Measurements from ENCODE around the gene YPEL1. TPM values are rescaled to one million over a fixed set of nuclear protein-coding genes. Genes with fewer than 3 reads are reported as not detected.
"Not testable (repeated sequence)": the region's sequence is repeated elsewhere in the genome, so short reads cannot be mapped to it uniquely, and the experiment has no call there.

Gene YPEL1
- total and polyA plus RNA-seq, 8 donors: 2.4 to 20.9 (median 18.3) TPM

DNA sequence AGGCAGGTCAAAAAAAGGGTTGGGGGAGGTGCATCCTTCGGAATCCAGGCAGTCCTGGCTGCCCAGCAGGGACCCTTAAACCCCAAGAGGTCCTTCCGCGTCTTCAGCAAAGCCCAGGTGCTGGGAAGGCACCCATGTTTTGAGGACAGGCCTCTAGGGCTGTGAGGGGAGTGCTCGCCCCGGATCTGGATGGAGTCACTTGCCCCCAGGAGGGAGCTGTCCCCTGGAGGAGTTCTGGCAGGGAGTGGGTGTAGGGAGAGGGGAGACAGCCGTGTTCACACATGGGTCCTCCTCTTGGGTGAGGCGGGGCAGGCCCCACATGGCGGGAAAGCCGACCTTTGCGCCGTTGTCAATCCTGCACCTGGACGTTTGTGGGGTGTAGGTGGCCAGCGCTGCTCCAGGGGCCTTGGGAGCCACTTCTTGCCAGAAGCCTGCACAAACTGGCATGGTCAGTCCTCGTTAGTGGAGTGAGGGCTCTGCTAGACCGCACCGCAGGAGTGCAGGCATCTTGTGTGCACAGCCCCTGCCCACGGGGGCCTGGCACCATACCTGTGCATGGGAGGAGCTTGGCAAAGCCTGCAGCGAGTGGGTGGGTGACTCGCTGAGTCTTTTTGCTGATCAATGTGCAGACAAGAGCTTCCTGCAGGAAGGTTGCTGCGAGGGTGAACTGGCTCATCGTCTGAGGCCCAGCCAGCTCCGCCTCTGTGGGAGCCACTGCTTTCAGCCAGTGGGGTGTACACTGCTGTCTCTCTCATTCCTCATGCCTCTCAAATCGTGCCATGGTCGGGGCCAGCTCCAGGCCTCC lies 53.8 kb downstream of the YPEL1 start:
- no peaks in the 10 kb centered on the region for H3K4me1 ChIP-seq
- no peak overlapping the region for H3K27ac ChIP-seq
- H3K4me3 ChIP-seq: no peak overlapping the region
- intact Hi-C loops (cut with DNase I): no loop called here
- TF ChIP-seq, protein P1, sequence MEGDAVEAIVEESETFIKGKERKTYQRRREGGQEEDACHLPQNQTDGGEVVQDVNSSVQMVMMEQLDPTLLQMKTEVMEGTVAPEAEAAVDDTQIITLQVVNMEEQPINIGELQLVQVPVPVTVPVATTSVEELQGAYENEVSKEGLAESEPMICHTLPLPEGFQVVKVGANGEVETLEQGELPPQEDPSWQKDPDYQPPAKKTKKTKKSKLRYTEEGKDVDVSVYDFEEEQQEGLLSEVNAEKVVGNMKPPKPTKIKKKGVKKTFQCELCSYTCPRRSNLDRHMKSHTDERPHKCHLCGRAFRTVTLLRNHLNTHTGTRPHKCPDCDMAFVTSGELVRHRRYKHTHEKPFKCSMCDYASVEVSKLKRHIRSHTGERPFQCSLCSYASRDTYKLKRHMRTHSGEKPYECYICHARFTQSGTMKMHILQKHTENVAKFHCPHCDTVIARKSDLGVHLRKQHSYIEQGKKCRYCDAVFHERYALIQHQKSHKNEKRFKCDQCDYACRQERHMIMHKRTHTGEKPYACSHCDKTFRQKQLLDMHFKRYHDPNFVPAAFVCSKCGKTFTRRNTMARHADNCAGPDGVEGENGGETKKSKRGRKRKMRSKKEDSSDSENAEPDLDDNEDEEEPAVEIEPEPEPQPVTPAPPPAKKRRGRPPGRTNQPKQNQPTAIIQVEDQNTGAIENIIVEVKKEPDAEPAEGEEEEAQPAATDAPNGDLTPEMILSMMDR (IDR thresholded peaks at IDR 0.05): no peak
- H3K36me3 ChIP-seq: peaks cover 0 to 76% of the 10 kb centered on the region in 2 donors
- H3K27me3 ChIP-seq: no peaks in the 10 kb centered on the region
- DNase-seq: peak in 1 of 4 donors; percentile 61
- no peaks in the 10 kb centered on the region for H3K9me3 ChIP-seq
- no peak for ATAC-seq

DNA sequence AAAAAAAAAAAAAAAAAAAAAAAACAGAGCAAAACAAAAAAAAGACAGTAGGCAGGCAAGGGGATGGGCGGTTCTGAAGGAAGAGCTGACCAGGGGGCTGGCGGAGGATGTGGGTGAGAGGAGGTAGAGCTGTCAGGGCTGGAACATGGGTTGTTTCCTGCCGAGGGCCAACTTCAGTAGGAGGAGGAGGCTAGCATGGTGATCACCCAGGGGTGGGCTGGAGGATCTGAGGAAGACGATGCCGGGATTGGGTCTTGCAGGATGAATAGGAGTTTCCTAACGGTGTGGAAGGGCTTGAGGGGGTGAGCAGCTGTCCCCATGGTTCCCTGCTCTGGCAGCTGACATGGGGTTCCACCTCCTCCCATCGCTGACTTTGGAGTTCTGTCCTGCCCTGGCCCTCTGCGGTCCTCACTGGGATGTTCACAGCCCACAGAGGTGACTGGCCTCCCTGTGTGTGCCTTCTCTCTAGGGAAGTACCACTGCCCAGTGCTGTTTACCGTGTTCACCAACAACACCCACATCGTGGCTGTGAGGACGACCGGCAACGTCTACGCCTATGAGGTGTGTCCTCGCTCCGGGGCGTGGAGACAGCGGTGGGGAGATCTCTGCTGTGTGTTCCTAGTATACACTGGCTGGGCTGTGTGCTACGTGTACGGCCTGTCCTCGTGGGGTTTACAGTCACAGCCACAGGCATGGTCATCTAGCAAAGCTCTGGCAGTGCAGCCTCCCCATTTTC lies 54.6 kb downstream of the YPEL1 start:
- TF ChIP-seq, protein P1 (IDR thresholded peaks at IDR 0.05): no peak
- DNase-seq (peak in 1 of 4 donors; percentile 62), ATAC-seq (no peak)
- H3K9me3 ChIP-seq: no peaks in the 10 kb centered on the region
- peaks cover 0 to 72% of the 10 kb centered on the region in 2 donors for H3K36me3 ChIP-seq
- intact Hi-C loops (cut with DNase I): no loop called here
- H3K27me3 ChIP-seq: no peaks in the 10 kb centered on the region
- no peak overlapping the region for H3K27ac ChIP-seq
- no peaks in the 10 kb centered on the region for H3K4me1 ChIP-seq
- no peak overlapping the region for H3K4me3 ChIP-seq

DNA sequence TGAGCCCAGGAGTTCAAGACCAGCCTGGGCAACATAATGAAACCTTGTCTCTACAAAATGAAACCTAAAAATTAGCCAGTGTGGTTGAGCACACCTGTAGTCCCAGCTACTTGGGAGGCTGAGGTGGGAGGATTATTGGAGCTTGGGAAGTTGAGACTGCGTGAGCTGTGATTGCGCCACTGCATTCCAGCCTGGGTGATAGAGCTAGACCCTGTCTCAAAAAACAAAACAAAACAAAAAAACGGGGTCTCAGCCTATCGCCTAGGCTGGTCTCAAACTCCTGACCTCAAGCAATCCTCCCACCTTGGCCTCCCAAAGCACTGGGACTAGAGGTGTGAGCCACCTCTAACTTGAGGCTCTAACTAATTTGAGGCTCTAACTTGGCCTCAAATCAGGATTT lies 56.2 kb downstream of the YPEL1 start:
- H3K27me3 ChIP-seq: no peaks in the 10 kb centered on the region
- ATAC-seq (no peak), DNase-seq (no peak)
- intact Hi-C loops (cut with DNase I): no loop called here
- H3K9me3 ChIP-seq: no peaks in the 10 kb centered on the region
- H3K36me3 ChIP-seq: peaks cover 0 to 72% of the 10 kb centered on the region in 2 donors
- H3K27ac ChIP-seq: no peak overlapping the region
- H3K4me3 ChIP-seq: no peak overlapping the region
- TF ChIP-seq, protein P1 (IDR thresholded peaks at IDR 0.05): no peak
- H3K4me1 ChIP-seq: no peaks in the 10 kb centered on the region

DNA sequence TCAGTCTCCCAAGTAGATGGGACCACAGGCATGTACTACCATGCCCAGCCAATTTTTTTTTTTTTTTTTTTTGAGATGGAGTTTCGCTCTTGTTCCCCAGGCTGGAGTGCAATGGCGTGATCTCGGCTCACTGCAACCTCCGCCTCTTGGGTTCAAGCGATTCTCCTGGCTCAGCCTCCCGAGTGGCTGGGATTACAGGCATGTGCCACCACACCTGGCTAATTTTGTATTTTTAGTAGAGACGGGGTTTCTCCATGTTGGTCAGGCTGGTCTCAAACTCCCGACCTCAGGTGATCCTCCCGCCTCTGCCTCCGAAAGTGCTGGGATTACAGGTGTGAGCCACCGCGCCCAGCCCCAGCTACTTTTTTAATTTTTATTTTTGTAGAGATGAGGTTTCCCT lies 56.8 kb downstream of the YPEL1 start:
- DNase-seq: peak in 1 of 4 donors; percentile 4
- intact Hi-C loops (cut with DNase I); H3K4me1 ChIP-seq; H3K9me3 ChIP-seq; H3K27ac ChIP-seq; H3K4me3 ChIP-seq; ATAC-seq; H3K27me3 ChIP-seq: not testable (repeated sequence)
- peaks cover 0 to 72% of the 10 kb centered on the region in 2 donors for H3K36me3 ChIP-seq

DNA sequence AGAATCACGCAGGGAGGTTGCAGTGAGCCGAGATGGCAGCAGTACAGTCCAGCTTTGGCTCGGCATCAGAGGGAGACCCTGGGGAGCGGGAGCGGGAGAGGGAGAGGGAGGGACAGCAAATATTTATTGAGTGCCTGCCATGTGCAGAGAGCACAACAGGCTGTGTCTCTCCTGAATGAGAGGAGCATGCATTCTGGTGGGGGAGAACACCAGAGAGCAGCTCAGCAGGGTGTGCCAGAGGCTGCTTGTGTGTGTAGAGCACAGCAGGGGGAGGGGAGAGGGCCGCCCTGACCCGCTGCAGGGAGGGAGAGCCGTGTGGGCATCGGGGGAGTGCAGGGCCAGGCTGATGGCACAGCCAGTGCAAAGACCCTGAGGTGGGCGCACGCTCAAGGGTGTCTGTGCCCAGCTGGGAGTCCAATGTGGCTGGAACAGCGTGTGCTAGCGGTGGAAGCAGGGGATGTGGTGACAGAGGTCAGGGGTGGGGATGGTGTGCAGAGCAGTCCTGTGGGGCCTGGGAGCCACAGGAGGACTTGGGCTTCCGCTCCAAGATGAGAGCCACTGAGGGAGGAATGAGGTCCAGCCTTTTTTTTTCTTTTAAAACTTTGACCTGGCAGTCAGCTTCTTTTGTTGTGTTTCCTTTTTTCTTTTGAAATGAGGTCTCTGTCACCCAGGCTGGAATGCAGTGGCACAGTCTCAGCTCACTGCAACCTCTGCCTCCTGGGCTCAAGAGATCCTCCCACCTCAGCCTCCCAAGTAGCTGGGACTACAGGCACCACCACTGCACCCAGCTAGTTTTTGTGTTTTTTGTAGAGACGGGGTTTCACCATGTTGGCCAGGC lies 57.8 kb downstream of the YPEL1 start:
- intact Hi-C loops (cut with DNase I): no loop called here
- TF ChIP-seq, protein P1 (IDR thresholded peaks at IDR 0.05): no peak
- no peaks in the 10 kb centered on the region for H3K27me3 ChIP-seq
- peaks cover 0 to 72% of the 10 kb centered on the region in 2 donors for H3K36me3 ChIP-seq
- H3K27ac ChIP-seq: no peak overlapping the region
- DNase-seq: no peak
- H3K4me1 ChIP-seq: no peaks in the 10 kb centered on the region
- no peaks in the 10 kb centered on the region for H3K9me3 ChIP-seq
- ATAC-seq: no peak
- no peak overlapping the region for H3K4me3 ChIP-seq

Data from left lung (tissue), 10 donors.